Liver (tissue), 3 donors: ENCODE results near the gene SPEN.

Experiments used
- RAD21 ChIP-seq, 2 donors: IDR thresholded peaks; 2 replicates each; pipeline ENCODE4 v1.6.1; 2016; ENCODE audit warnings: antibody characterized with exemption in 2 of 2, mild to moderate bottlenecking in 2 of 2
- SP1 ChIP-seq: IDR thresholded peaks from 2 replicates; pipeline ENCODE4 v1.6.1; 2018; ENCODE audit warnings: antibody characterized with exemption, mild to moderate bottlenecking
- TAF1 ChIP-seq: conservative IDR thresholded peaks from 2 replicates; pipeline ENCODE4 v1.6.1; 2016; ENCODE audit warnings: antibody characterized with exemption, mild to moderate bottlenecking
- YY1 ChIP-seq: IDR thresholded peaks from 2 replicates; pipeline ENCODE4 v1.6.1; 2016; ENCODE audit warnings: antibody characterized with exemption, mild to moderate bottlenecking
- TF ChIP-seq, protein P1 (sequence below): fragments of 150-350 bp; IDR thresholded peaks from 2 replicates; pipeline ENCODE4 v1.5.1; 2017; ENCODE audit warnings: improper control_type of control experiment, low read depth, low read length; ENCODE audit not compliant: missing input control
- TF ChIP-seq, protein P2 (sequence below): IDR thresholded peaks from 2 replicates; pipeline ENCODE4 v1.6.1; 2016; ENCODE audit warnings: antibody characterized with exemption, mild to moderate bottlenecking
- donor health status: healthy.
- donor health status: healthy.

DNA sequence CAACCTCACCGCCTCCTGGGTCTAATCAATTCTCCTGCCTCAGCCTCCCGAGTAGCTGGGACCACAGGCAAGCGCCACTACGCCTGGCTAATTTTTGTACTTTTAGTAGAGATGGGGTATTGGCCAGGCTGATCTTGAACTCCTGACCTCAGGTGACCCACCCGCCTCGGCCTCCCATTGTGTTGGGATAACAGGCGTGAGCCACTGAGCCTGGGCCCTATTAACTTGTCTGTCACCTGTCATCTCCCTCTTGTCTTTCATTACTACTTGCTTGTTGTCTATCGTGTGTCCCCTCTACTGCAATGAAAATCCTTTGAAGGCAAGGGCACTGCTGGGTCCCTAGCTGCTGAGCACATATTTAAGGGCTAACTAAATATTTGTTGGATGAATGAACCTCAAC is 43.4 kb upstream of the SPEN start:
- no peak for TF ChIP-seq YY1
- TF ChIP-seq, protein P1, sequence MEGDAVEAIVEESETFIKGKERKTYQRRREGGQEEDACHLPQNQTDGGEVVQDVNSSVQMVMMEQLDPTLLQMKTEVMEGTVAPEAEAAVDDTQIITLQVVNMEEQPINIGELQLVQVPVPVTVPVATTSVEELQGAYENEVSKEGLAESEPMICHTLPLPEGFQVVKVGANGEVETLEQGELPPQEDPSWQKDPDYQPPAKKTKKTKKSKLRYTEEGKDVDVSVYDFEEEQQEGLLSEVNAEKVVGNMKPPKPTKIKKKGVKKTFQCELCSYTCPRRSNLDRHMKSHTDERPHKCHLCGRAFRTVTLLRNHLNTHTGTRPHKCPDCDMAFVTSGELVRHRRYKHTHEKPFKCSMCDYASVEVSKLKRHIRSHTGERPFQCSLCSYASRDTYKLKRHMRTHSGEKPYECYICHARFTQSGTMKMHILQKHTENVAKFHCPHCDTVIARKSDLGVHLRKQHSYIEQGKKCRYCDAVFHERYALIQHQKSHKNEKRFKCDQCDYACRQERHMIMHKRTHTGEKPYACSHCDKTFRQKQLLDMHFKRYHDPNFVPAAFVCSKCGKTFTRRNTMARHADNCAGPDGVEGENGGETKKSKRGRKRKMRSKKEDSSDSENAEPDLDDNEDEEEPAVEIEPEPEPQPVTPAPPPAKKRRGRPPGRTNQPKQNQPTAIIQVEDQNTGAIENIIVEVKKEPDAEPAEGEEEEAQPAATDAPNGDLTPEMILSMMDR, result no peak
- TF ChIP-seq, protein P2, sequence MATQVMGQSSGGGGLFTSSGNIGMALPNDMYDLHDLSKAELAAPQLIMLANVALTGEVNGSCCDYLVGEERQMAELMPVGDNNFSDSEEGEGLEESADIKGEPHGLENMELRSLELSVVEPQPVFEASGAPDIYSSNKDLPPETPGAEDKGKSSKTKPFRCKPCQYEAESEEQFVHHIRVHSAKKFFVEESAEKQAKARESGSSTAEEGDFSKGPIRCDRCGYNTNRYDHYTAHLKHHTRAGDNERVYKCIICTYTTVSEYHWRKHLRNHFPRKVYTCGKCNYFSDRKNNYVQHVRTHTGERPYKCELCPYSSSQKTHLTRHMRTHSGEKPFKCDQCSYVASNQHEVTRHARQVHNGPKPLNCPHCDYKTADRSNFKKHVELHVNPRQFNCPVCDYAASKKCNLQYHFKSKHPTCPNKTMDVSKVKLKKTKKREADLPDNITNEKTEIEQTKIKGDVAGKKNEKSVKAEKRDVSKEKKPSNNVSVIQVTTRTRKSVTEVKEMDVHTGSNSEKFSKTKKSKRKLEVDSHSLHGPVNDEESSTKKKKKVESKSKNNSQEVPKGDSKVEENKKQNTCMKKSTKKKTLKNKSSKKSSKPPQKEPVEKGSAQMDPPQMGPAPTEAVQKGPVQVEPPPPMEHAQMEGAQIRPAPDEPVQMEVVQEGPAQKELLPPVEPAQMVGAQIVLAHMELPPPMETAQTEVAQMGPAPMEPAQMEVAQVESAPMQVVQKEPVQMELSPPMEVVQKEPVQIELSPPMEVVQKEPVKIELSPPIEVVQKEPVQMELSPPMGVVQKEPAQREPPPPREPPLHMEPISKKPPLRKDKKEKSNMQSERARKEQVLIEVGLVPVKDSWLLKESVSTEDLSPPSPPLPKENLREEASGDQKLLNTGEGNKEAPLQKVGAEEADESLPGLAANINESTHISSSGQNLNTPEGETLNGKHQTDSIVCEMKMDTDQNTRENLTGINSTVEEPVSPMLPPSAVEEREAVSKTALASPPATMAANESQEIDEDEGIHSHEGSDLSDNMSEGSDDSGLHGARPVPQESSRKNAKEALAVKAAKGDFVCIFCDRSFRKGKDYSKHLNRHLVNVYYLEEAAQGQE, result no peak
- TF ChIP-seq RAD21 (IDR thresholded peaks at IDR 0.05), result no peak
- no peak for TF ChIP-seq SP1
- no peak for TF ChIP-seq TAF1
